Fibroblast of the aortic adventitia (primary cell): Measurements from ENCODE around the gene IQCK. TPM values are rescaled to one million over a fixed set of nuclear protein-coding genes. Genes with fewer than 3 reads are reported as not detected.
A peak's percentile ranks its signal among the peaks of the same experiment; 100 is the strongest.

Experiments used
- DNase-seq: peaks from one replicate; pipeline ENCODE4 v3.0.0-alpha.2; 2010; ENCODE audit warnings: low read depth
- H3K4me3 ChIP-seq: 2 replicates; pipeline ENCODE4 v1.5.1; 2011; ENCODE audit warnings: low read depth, mild to moderate bottlenecking, control low read depth, low read length, moderate library complexity
- total RNA-seq: library from RNA; depleted of rRNA; stranded (reverse); fragments of >200 nt; gene quantifications from 2 replicates; pipeline ENCODE4 v1.2.3, GENCODE V29; 2012; ENCODE audit warnings: low replicate concordance
- TF ChIP-seq, protein P1 (sequence below): IDR thresholded peaks from 2 replicates; pipeline ENCODE4 v1.5.1; 2011; ENCODE audit warnings: mild to moderate bottlenecking, low read length, control low read depth, inconsistent platforms; ENCODE audit not compliant: insufficient read depth

The IQCK gene
- total RNA-seq, 1 donor = 22.3 TPM

DNA sequence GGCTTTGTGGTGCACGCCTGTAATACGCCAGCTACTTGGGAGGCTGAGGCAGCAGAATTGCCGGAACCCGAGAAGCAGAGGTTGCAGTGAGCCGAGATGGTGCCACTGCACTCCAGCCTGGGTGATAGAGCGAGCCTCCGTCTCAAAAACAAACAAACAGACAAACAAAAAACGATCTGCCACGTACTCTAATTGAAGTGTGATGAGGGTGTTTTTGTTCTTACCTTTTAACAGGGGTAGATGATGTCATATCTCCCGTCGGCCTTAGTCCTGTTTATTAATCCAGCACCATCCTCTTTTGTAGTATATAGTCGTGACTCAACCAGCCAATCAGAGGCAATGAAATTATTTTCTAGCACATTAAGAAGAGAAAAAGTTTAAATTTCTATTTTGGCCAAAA lies 58.5 kb downstream of the IQCK start:
- TF ChIP-seq, protein P1, sequence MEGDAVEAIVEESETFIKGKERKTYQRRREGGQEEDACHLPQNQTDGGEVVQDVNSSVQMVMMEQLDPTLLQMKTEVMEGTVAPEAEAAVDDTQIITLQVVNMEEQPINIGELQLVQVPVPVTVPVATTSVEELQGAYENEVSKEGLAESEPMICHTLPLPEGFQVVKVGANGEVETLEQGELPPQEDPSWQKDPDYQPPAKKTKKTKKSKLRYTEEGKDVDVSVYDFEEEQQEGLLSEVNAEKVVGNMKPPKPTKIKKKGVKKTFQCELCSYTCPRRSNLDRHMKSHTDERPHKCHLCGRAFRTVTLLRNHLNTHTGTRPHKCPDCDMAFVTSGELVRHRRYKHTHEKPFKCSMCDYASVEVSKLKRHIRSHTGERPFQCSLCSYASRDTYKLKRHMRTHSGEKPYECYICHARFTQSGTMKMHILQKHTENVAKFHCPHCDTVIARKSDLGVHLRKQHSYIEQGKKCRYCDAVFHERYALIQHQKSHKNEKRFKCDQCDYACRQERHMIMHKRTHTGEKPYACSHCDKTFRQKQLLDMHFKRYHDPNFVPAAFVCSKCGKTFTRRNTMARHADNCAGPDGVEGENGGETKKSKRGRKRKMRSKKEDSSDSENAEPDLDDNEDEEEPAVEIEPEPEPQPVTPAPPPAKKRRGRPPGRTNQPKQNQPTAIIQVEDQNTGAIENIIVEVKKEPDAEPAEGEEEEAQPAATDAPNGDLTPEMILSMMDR = no peak
- no peak overlapping the region for H3K4me3 ChIP-seq
- no peak for DNase-seq

DNA sequence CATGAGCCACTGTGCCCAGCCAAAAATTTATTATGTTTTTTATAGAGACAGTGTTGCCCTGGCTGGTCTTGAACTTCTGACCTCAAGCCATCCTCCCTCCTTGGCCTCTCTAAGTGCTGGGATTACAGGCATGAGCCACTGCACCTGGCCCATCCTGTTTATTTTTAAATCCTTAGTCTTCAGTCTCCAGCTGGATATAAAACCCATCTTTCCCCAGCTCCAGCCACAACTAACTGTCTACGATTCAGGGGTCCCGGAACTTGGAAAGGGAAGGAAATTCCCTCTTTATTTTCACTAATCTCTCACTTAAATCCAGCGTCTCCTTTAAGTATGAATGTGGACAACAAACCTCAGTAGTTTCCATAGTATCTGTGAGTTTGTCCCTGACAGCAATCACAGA lies 62.2 kb downstream of the IQCK start:
- no peak overlapping the region for H3K4me3 ChIP-seq
- TF ChIP-seq, protein P1 = no peak
- no peak for DNase-seq

DNA sequence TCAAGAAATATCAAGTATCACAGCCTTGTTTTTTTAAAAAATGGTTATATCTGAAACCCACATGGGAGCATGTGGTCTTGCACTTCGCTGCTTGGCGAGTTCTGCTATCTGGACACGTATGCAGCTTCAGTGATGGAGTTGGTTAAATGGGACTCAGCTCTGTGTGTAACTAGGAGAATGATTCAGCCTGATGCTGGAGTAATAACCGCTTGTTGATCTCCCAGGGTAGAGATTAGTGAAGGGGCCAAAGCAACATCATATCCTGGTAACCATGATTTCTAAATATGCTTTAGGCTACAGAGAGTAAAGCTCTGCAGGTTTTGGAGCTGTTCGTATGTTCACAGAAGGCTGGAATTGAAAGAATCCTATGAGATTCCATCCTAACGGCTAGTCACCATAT lies 63.2 kb downstream of the IQCK start:
- TF ChIP-seq, protein P1 = no peak
- DNase-seq = peak; percentile 92
- no peak overlapping the region for H3K4me3 ChIP-seq

DNA sequence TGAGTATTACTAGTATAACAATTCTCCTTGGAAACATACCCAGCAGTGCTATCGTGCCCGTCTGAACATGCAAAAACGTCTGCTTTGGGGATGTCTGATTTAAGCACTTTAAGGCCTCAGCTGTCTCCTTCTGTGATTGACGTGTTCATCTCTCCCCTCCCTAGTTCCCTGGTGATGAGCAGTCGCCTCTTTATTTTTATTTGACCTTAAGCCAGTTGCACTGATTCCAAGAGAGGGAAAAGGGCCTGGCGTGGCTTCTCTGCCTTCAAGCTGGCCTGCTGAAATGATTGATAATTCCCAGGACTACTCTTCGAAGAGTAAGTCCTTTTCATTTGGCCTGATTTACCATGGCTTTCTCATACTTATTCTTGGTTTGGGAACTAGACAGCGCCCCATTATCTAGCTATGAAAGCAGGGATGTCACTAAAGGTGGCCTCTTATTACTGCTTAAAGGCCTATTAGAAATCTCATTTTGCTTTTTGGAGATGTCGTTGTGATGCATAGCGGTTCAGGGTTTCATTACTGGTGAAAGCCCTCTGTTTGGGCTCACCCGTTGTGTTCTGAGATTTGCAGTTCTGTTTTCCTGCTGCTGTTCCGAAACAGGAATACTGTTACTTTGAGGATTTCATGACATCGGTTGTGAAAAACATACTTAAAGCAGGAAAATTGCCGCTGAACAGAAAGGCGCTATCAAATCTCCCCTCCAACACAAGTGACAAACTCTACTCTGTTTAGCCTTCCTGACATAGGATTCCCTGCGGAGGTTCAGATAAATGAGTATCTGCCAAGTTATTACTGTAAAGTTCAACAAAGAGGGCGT lies 65.5 kb downstream of the IQCK start:
- TF ChIP-seq, protein P1 = no peak
- DNase-seq = peak; percentile 39
- no peak overlapping the region for H3K4me3 ChIP-seq

DNA sequence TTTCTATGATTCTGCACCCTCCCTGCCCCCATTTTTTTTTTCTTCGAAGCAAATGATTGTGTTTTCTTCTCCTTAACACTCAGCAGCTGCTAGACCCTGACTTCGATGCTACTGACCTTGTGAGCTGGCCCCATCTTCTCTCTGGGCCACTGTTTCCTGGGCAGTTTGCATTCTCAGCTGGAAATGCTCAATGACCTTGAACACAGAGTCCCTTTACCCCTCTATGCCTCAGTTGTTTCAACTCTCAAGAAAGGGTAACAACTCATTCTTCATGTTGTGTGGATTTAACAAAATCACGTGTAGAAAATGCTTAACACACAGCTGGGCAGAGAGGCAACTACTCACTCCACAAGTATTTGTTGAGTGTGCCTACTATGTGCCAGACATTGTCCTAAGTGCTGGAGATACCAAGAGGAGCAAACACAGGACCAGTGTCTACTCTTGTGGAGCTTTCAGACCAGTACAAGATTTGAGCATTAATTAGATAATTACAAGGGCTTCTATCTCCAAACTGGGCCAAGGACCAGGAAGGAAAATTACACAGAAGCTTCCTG lies 66.2 kb downstream of the IQCK start:
- TF ChIP-seq, protein P1 = no peak
- H3K4me3 ChIP-seq = no peak overlapping the region
- no peak for DNase-seq

DNA sequence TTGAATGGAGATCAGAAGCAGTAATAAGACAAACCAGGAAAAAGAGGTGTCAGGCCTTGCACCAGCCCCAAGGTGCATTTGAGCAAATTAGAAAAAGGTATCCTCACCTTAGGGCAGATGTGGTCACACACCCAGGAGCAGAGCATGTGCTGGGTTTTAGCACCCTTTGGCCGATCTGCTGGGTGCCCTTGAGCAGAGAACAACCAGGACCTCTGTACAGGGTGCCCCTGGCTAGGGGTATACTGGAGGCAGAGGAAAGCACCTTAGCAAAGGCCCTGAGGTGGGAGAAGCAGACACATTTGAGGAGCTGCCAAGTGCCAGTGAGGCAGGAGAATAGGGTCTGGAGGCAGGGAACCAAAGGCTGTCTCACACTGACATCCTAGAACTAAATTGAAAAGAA lies 67.0 kb downstream of the IQCK start:
- H3K4me3 ChIP-seq = no peak overlapping the region
- TF ChIP-seq, protein P1 = no peak

More for the DNA sequence above, 67.0 kb downstream of the IQCK start:
- DNase-seq = no peak
